Stimulated activated CD4-positive, alpha-beta T cell treated with anti-CD3 and anti-CD28 coated beads, Interleukin-4, amount 100 ng/mL, for 24 hours (primary cell): ENCODE data around the gene DNAJC9.

ENCODE experiments used
- DNase-seq: peaks from one replicate; pipeline ENCODE4 v3.0.0-alpha.2; 2020

Gene DNAJC9

GRCh38 chr10:73238990-73239566 lies 8.0 kb downstream of the DNAJC9 start:
- no peak for DNase-seq

- no peak for DNase-seq
Measured at GRCh38 chr10:73234695-73235094, 12.4 kb downstream of the DNAJC9 start.

- no peak for DNase-seq
Measured at GRCh38 chr10:73233883-73234282, 13.2 kb downstream of the DNAJC9 start.

DNA sequence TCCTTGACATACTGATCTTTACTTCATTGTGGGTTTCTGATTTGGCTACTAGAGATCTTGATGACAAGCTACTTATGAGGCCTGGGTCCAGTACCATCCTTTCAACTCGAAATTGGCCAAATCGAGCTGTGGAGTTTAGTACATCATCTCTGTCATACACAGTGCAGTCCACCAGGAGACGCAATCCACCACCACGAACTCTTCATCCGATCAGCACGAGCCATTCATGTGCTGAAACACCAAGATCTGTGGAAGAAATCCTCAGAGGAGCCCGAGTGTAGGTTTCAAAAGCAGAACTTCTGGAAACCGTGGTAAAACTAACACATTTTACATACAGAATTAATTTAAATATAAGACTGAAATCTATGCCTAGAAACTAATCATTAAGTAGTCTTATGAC lies 14.2 kb downstream of the DNAJC9 start:
- DNase-seq = no peak

GRCh38 chr10:73229567-73229966 lies 17.5 kb downstream of the DNAJC9 start:
- no peak for DNase-seq

- DNase-seq = no peak
Measured at GRCh38 chr10:73228247-73228646, 18.8 kb downstream of the DNAJC9 start.

DNA sequence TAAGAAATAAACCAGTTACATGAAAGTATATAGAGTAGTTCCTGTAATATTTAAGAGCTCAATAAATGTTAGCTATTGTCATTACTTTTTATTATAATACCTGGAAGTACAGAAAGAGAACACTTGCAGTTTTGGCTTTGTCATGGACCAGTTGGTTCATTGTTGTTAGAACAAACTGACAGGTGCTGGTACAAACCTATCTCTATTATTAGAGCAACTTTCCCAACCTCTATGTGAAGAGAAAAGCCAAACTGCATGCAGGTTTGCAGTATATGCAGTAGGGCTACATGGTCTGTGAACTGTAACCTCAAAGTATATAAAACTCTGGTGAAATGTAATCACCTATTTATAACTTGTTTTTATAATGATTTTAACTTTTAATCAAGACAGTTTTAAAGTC lies 20.4 kb downstream of the DNAJC9 start:
- DNase-seq = no peak

DNA sequence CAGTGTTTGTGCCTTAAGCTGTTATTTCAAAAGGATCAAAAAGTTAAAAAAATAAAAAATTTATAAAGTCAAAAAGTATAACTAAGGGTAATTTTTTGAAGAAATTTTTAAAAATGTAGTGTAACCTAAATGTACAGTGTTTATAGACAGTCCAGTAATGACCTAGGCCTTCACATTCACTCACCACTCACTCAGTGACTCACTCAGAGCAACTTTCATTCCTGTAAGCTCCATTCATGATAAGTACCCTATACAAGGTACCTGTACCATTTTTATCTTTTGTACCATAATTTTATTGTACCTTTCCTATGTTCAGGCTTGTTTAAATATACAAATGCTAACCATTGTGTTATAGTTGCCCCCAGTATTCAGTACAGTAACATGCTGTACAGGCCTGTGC lies 21.5 kb downstream of the DNAJC9 start:
- no peak for DNase-seq

DNA sequence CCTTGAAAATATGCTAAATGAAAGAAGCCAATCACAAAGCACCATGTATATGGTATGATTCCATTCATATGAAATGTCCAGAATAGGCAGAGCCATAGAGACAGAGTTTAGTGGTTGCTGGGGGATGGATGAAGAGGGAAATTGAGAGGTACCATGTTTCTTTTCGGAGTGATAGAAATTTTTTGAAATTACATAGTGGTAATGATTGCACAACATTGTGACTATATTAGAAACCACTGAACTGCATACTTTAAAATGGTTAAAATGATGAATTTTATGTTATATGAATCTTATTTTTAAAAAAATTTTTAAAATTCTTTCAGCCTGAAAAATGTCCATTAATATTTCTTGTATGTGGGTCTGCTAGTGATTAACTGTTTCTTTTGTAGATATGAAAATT lies 26.1 kb downstream of the DNAJC9 start:
- DNase-seq = no peak

- no peak for DNase-seq
Measured at GRCh38 chr10:73219384-73219783, 27.7 kb downstream of the DNAJC9 start.

GRCh38 chr10:73218431-73219191 lies 28.4 kb downstream of the DNAJC9 start:
- DNase-seq = no peak

DNA sequence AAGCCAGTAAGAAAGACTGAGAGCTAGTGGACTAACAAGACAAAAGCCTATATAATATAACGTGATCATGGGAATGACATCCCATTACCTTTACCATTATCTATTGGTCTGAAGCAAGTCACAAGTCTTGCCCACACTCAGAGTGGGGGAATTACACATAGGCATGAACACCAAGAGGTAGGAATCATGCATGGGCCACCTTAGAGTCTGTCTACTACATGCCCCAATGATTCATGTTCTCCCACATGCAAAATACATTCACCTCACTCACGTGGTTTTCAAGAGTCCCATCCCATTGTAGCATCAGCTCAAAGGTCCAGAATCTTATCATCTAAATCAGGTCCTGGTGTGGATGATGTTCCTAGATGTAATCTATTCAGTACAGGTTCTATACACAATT lies 29.4 kb downstream of the DNAJC9 start:
- no peak for DNase-seq

GRCh38 chr10:73215749-73216148 lies 31.3 kb downstream of the DNAJC9 start:
- no peak for DNase-seq

- DNase-seq = no peak
Measured at GRCh38 chr10:73211106-73211811, 35.8 kb downstream of the DNAJC9 start.

- DNase-seq = no peak
Measured at GRCh38 chr10:73210395-73211105, 36.5 kb downstream of the DNAJC9 start.

- DNase-seq = no peak
Measured at GRCh38 chr10:73209705-73210104, 37.4 kb downstream of the DNAJC9 start.

GRCh38 chr10:73207883-73208282 lies 39.2 kb downstream of the DNAJC9 start:
- no peak for DNase-seq

- no peak for DNase-seq
Measured at GRCh38 chr10:73206385-73206784, 40.7 kb downstream of the DNAJC9 start.

GRCh38 chr10:73205890-73206289 lies 41.2 kb downstream of the DNAJC9 start:
- no peak for DNase-seq

GRCh38 chr10:73205081-73205480 lies 42.0 kb downstream of the DNAJC9 start:
- no peak for DNase-seq
